Retinal pigment epithelial cell (primary cell): ENCODE measurements around the gene HSDL1.
A peak's percentile ranks its signal among the peaks of the same experiment; 100 is the strongest.

Source experiments
- DNase-seq: peaks from one replicate; pipeline ENCODE4 v3.0.0-alpha.2; 2010; ENCODE audit warnings: low read depth
- H3K4me3 ChIP-seq: 2 replicates; pipeline ENCODE4 v1.5.1; 2011; ENCODE audit warnings: mild to moderate bottlenecking, low read length, control low read depth, moderate library complexity
- CTCF ChIP-seq: conservative IDR thresholded peaks from 2 replicates; pipeline ENCODE4 v1.5.1; 2011; ENCODE audit warnings: low read depth, low read length, control low read depth, inconsistent platforms

Gene HSDL1

DNA sequence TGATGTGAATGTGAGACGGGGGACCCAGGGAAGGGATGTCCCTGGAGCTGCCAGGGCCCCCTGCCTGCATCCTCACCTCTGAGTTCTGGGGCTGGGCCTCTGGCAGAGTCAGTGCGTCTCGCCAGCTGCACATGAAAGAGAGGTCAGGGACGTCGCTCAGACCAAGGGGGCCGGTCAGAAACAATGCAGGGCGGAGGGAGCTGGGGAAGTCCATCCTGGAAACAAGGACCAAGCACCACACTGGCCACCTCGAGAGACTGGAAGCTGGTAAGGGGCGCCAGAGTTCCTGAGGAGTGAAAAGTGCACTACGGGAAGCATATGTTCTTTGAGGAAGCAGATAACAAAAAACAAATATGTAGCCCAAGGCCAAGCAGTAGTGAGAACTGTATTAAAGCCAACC, 39.8 kb upstream of the HSDL1 start:
- TF ChIP-seq CTCF: no peak
- DNase-seq: no peak
- H3K4me3 ChIP-seq: no peak overlapping the region

DNA sequence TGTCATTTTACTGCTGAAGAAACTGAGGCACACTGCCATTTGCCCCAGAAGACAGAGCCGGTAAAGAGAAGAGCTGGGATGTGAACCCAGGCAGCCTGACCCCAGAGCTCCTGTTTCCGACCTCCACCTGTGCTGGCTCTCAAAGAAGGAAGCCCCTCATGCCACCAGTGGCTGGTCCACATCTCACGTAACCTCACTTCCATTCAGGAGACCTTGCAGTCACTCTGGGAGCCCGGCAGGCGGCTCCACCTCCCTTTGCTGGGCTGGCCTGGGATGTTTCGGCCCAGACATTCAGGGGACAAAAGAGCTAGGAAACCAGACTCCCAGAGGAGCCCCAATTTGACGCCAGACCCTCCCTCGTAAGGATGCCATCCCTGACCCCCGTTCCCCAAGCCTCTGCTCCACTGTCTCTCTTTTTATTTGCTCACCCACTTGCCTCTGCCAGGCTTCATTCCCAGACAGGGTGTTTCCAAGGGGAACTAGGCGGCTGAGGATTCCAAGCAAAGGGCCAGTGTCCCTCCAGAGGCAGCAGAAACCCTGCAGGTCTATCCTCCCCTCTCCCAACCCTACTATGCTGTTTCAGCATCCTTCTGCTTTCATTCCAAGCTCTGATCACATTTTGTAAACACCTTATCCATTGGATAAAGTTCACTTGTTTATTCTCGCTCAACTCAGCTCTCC, 39.1 kb upstream of the HSDL1 start:
- no peak for DNase-seq
- no peak overlapping the region for H3K4me3 ChIP-seq
- peak; percentile 31 for TF ChIP-seq CTCF

DNA sequence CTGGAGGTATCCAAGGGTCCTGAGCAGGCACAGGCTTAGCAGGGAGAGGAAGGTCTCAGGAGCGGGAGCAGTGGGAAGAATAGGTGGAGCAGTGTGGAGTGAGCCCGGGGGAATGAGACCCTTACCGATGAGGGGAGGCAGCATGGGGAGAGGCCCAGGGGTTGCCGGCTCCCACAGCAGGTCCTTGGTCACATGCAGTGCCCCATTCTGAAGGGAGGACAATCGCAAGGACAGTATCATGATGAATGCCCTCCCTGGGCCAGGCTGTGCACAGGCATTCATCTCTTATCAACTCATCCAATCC, 38.5 kb upstream of the HSDL1 start:
- H3K4me3 ChIP-seq: no peak overlapping the region
- no peak for TF ChIP-seq CTCF
- DNase-seq: no peak

GRCh38 chr16:84182680-84183571, 37.9 kb upstream of the HSDL1 start:
- no peak for TF ChIP-seq CTCF
- no peak for DNase-seq
- H3K4me3 ChIP-seq: no peak overlapping the region

DNA sequence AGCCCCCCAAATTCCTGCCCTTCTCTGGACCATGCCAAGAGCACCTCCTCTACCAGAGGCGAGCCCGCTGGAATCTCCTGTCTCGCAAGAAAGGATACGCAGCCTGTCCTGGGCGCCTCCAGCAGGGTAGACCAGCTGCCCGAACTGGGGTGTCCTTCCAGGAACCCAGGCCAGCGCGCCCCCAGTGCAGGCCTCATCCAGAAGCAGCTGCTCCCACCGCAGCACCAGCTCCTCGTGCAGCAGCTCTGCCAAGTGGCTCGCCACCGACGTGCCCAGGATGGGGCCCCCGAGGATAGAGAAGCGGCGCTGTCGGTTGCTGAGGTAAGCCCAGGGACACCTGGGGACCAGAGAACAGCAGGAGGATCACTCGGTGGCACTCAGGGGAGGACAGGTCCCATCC, 37.1 kb upstream of the HSDL1 start:
- H3K4me3 ChIP-seq: no peak overlapping the region
- no peak for DNase-seq
- no peak for TF ChIP-seq CTCF

DNA sequence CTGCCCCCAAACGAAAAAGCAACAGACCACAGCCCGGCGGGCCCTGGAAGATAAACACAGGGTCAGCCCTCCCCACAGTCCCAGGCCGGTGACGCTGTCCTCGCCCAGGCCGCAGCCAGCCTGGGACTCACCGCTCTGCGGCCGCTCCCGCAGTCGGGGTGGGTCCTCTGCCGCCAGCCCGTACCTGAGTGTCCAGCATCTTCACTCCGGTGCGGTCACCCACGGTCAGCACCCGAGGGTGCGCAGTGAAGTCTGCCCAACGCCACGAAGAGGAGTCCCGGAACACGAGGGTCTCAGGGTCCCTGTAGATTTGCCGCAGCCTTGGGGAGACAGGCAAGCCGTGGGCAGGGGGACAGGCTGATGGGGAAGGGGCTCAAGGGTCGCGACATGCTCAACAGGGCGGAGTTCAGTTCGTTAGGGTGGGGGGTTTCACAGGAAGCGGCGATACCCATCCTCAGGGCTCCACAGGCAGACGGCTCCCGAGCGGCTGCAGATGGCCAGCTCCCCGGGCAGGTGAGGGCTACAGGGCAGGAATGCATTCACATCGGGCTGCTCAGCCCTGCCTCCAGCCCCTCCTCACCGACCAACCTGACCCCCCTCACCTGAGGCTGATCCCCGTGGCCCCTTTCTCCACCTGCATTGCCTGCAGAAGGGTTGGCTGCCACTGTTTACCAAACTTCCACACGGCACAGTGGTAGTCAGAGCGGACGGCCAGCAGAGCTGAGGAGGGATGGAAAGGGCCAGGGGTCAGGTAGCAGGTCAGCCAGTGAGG, 36.4 kb upstream of the HSDL1 start:
- TF ChIP-seq CTCF: no peak
- DNase-seq: no peak
- no peak overlapping the region for H3K4me3 ChIP-seq
